Right atrium auricular region (tissue), 2 donors: ENCODE results near the gene PPFIA4. TPM values are rescaled to one million over a fixed set of nuclear protein-coding genes. Genes with fewer than 3 reads are reported as not detected.

Experiments
- DNase-seq: peaks from one replicate; pipeline ENCODE4 v3.0.0-alpha.2; 2019; ENCODE audit warnings: low spot score
- H3K27ac ChIP-seq, 2 donors: fragments of 200-600 bp; sonication (generic); 1 replicate in 1 of 2; 2 replicates in 1 of 2; pipeline ENCODE4 v1.5.1; 2016 to 2019
- H3K27me3 ChIP-seq, 2 donors: fragments of 200-600 bp; sonication (generic); one replicate each; pipeline versions ENCODE4 v1.5.1 to v1.6.0; 2017 to 2019
- H3K36me3 ChIP-seq: fragments of 200-600 bp; sonication (generic); one replicate; pipeline ENCODE4 v1.5.1; 2016
- H3K4me1 ChIP-seq, 2 donors: fragments of 200-600 bp; sonication (generic); one replicate each; pipeline versions ENCODE4 v1.5.1 to v1.6.0; 2017 to 2019
- H3K4me3 ChIP-seq, 2 donors: fragments of 200-600 bp; sonication (generic); 1 replicate in 1 of 2; 2 replicates in 1 of 2; pipeline ENCODE4 v1.5.1; 2017 to 2019; ENCODE audit warnings: mild to moderate bottlenecking in 1 of 2, moderate library complexity in 1 of 2
- H3K9me3 ChIP-seq, 2 donors: fragments of 200-600 bp; sonication (generic); one replicate each; pipeline ENCODE4 v1.5.1; 2019
- CTCF ChIP-seq, 2 donors: fragments of 200-600 bp; sonication (generic); IDR thresholded peaks; one replicate each; pipeline ENCODE4 v1.5.1; 2019; ENCODE audit warnings: antibody characterized with exemption in 2 of 2
- total RNA-seq, 2 donors: library from RNA; depleted of rRNA; stranded (reverse); fragments of >200 nt; gene quantifications; one replicate each; pipeline ENCODE4 v1.1.0, GENCODE V29; 2016

The PPFIA4 gene
- total RNA-seq, 2 donors from 2014 or later: 16.3 to 19.2 TPM

- no peak for TF ChIP-seq CTCF (IDR thresholded peaks at IDR 0.05)
- H3K4me3 ChIP-seq: no peak overlapping the region
- H3K9me3 ChIP-seq: no peaks in the 10 kb centered on the region
- H3K4me1 ChIP-seq: peaks cover 0 to 11% of the 10 kb centered on the region in 2 donors
- no peak overlapping the region for H3K27ac ChIP-seq
- no peaks in the 10 kb centered on the region for H3K27me3 ChIP-seq
- peaks cover 9% of the 10 kb centered on the region for H3K36me3 ChIP-seq
- no peak for DNase-seq
These were observed 19.7 kb downstream of the PPFIA4 start for GRCh38 chr1:203045821-203046594.

GRCh38 chr1:203046984-203047630 lies 20.8 kb downstream of the PPFIA4 start:
- no peak for DNase-seq
- Histone ChIP-seq H3K4me3 (no peak overlapping the region), H3K4me1 (peaks cover 0 to 11% of the 10 kb centered on the region in 2 donors), H3K27ac (no peak overlapping the region), H3K9me3 (no peaks in the 10 kb centered on the region), H3K27me3 (no peaks in the 10 kb centered on the region), H3K36me3 (peaks cover 9% of the 10 kb centered on the region)
- no peak for TF ChIP-seq CTCF (IDR thresholded peaks at IDR 0.05)

- Histone ChIP-seq H3K4me3 (no peak overlapping the region), H3K36me3 (peaks cover 9% of the 10 kb centered on the region), H3K9me3 (no peaks in the 10 kb centered on the region), H3K27me3 (no peaks in the 10 kb centered on the region), H3K27ac (no peak overlapping the region), H3K4me1 (peaks cover 0 to 11% of the 10 kb centered on the region in 2 donors)
- no peak for DNase-seq
- TF ChIP-seq CTCF (IDR thresholded peaks at IDR 0.05): no peak
These were observed 21.8 kb downstream of the PPFIA4 start for GRCh38 chr1:203048086-203048485.

GRCh38 chr1:203048555-203049051 lies 22.3 kb downstream of the PPFIA4 start:
- no peaks in the 10 kb centered on the region for H3K27me3 ChIP-seq
- H3K4me1 ChIP-seq: peaks cover 0 to 11% of the 10 kb centered on the region in 2 donors
- TF ChIP-seq CTCF (IDR thresholded peaks at IDR 0.05): no peak
- no peak overlapping the region for H3K4me3 ChIP-seq
- H3K9me3 ChIP-seq: no peaks in the 10 kb centered on the region
- DNase-seq: no peak
- H3K27ac ChIP-seq: no peak overlapping the region
- H3K36me3 ChIP-seq: peaks cover 9% of the 10 kb centered on the region

- H3K27ac ChIP-seq: no peak overlapping the region
- TF ChIP-seq CTCF (IDR thresholded peaks at IDR 0.05): no peak
These were observed 22.8 kb downstream of the PPFIA4 start for GRCh38 chr1:203049077-203049476.

More at GRCh38 chr1:203049077-203049476, 22.8 kb downstream of the PPFIA4 start:
- Histone ChIP-seq H3K4me3 (no peak overlapping the region), H3K36me3 (peaks cover 9% of the 10 kb centered on the region), H3K27me3 (no peaks in the 10 kb centered on the region), H3K9me3 (no peaks in the 10 kb centered on the region), H3K4me1 (peaks cover 0 to 11% of the 10 kb centered on the region in 2 donors)
- no peak for DNase-seq
